NCI-H2081 (cell line): Measurements from ENCODE around the gene HNF1B.
"Not testable (repeated sequence)": the region's sequence is repeated elsewhere in the genome, so short reads cannot be mapped to it uniquely, and the experiment has no call there.

Source experiments
- DNase-seq, 2 experiments: peaks; one replicate each; lab custom pipeline; 2025; lab: John Stamatoyannopoulos, UW

HNF1B gene

DNA sequence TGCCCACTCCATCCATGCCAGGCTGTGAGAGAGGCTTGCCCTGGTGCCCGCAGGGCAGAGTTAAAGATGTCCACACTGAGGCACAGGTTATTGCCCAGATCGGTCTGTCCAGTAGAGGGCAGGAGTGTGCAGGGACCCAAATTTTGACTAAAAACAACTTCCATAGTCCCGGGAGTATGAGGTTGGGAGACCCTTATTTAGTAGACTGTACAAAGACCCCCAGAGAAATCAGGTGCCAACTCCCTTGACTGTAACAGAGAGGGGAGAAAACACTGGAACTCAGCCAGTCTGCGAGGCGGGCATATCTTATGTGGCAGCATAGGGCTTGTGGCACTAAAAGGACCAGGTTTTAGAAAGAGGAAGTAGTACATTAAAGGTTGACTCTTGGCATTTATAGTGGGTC lies 43.4 kb downstream of the HNF1B start:
- no peak for DNase-seq

DNA sequence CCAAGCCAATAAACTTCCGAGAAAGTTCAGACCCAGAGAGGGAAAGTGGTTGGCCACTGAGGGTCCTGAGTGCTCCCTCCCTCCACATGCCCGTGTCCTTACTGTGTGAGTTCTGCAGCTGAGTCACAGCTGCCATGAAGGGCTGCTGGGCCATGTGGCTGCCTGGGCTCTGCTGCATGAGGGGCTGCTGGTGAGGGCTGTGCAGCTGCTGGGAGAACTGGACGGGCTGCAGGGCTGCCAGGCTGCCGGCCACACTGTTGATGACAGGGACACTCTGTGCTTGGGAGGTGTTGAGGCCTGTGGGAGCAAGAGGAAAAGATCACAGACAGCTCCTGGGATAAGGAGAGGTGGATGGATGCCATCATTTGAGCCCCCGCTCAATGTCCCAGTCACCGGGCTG lies 44.0 kb downstream of the HNF1B start:
- no peak for DNase-seq

DNA sequence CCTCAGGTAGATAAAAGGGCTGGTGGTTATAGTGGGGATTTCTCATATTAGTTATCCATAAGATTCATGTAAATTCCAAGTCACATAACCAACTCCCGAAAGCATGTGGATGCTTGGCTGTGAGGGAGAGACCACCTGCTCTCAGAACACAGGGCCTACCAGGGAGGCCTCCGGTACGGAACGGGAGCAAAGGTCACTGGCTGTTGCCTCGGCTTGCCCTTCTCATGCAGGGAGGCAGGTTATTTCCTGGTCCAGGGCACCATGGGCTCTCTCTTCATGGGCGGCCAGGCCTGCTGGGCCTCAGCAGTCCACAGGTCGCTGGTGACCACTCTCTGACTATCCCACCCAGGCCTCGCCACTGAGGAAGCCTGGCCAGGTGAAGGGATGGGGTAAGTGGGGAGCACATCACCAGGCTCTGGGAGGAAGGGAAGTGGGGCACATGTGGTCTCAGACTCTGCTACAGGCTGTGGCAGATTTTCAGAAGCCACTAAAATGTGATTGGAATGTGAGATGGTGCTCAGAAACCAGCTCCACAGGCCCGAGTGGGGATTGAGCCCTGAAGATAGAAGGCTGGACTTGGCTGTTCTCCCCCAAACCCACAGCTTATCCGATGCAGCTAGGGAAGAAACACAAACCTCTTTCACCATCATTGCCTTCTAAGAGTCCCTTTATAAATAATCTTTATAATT lies 45.4 kb downstream of the HNF1B start:
- no peak for DNase-seq

DNA sequence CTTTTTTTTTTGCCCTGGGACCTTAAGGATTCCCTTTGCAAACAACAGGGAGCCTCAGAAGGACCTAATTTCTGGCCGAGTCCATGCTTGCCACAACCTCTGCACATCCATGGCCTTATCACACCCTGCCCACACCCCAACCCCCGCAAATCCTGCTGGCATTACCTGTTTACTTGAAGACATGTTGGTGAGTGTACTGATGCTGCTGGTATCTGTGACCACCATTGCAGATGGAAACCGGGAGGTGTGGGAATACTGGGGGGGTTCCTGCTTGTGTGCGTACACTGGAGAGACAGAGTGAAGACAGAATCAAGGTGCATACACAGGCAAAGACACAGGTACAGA lies 46.0 kb downstream of the HNF1B start:
- no peak for DNase-seq

DNA sequence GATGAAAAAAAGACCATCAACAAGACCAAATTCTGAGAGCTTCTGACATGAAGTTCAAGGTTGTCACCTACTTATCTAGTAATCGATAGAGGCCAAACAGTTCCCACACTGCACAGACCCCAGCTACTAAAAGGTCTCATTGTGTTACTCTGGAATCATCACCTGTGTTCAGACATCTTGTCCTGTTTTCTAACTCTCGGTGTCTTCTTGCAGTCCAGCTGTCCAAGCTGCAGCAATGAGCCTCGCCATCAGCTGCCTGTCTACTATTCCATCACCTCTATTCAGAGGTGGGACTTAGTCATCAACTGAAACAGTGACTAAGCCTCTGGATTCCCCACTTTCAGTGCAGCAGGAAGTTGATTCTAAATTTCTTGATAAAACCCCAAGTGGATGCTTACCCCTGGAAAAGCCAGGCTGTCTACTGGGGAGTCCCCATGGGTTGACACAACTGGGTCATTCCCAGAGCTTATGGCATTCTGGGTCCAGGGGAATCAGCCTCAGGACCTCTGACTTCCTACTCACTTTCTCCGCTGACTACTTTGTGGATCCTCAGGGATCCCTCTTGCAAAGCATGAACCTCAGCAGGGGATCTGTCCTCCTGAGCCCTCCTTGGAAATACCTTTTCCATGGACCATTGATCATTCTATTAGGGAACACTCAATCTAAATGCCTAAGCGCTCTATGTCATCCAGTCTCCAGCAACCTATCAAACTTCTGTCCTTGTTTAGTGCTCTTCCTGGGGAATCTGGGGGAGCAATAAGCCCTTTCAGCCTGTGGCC lies 46.5 kb downstream of the HNF1B start:
- DNase-seq: no peak

DNA sequence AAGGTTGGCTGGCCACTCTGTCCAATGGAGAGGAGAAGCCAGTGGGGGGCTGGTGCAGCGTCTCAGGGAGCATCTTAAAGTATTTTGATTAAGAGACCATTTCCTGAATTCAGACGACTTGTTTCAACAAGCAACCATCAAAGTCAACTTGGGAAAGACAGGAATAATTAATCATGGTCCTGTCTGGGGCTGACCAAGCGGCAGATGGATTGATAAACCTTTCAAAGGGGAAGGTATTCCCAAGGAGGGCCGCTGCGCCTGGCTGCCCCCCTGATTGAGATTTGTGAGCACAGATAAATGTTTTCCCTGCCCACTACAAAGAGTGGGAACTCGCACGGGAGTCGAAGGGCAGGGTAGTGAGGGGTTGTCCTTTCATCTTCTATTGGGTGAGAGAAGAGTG lies 47.5 kb downstream of the HNF1B start:
- no peak for DNase-seq

DNA sequence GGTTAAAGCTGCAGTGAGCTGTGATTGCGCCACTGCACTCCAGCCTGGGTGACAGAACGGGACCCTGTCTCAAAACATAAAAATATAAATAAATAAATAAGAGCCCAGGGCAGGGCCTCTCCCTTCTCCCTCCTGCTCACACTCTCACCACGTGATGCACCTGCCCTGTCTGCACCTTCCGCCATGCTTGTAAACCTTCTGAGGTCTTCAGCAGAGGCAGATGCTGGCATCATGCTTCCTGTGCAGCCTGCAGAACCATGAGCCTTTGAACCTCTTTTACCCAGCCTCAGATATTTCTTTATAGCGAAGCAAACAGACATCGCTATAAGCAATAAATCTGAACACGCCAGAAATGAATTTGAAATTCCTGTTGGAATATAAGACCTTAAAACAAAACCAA lies 48.5 kb downstream of the HNF1B start:
- no peak for DNase-seq

DNA sequence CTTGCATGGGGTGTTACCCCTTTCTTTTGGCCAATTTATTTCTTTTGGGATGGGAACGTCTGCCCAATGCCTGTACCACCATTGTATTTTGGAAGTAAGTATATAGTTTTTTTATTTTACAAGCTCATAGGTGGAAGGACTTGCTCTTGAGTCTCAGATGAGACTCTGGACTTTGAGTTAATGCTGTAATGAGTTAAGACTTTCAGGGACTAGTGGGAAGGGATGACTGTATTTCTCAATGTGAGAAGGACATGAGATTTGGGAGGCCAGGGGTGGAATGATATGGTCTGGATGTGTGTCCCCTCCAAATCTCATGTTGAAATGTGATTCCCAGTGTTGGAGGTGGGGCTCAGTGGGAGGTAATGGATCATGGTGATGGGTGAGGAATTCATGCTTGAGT lies 49.1 kb downstream of the HNF1B start:
- no peak for DNase-seq

DNA sequence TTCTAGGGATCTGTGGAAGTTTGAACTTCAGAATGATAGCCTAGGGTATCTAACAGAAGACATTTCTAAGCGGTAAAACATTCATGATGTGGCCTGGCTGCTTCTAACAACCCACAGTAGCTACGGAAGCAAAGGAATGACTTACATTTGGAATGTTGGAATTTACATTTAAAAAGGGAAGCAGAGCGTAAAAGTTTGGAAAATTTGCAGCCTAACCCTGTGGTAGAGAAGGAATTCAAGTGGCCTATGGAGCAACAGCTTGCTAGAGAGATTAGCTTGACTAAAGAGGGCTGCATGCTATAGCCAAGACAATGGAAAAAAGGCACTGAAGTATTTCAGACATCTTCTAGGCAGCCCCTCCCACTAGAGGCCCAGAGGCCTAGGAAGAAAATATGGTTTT lies 50.1 kb downstream of the HNF1B start:
- no peak for DNase-seq

DNA sequence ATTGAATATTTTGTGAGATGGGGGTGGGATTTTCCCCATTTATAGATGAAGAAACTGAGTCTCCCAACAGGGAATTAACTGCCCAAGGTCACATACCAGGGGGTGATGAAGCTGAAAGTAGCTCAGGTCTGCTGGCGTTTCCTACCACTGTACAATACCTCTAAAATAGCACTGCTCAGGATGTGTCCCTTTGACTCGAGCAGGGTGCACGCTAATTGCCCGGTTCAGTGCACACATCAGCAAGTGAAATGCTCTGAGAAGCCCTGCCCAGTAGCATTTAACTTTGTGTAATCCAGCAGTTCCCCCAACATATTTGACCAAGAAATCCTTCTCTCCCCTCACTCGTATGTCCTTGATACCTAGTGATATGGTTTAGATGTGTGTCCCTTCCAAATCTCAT lies 51.5 kb downstream of the HNF1B start:
- no peak for DNase-seq

DNA sequence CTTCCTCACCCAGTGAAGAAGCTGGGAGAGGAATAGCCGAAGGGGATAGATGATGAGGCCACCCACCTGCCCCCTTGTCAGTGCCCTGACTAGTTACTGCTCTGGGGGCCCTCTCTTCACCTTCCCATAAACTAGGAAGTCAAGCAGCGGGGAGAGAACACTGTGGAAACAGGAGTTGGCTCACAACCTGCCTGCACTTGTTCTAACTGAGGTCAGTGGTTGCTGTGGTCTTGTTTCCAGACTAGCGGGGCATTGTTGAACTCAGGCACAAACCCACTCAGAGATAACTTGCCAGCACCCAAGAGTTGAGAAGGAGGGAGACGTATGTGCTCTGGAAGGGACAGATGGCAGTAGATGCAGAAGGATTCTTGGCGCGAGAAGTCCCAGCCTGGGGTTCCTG lies 53.1 kb downstream of the HNF1B start:
- DNase-seq: no peak

DNA sequence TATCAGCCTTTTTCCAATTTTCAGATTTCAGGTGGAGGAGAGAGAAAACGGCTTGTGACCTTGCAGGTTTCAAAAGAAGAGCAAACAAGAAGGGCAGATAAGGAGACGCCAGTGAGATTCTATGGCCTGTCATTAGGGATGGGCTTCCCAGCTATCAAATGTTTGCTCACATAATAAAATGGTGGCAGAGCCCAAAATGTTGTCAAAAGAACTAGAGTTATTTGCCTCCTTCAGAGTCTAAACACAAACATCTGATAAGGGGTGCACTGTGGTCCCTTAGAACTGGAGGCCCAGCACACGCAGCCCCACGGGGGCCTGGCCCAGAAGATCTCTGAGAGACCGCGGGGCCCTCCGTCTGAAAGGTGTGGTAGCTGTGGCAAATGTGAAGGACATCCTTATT lies 55.5 kb downstream of the HNF1B start:
- no peak for DNase-seq

DNA sequence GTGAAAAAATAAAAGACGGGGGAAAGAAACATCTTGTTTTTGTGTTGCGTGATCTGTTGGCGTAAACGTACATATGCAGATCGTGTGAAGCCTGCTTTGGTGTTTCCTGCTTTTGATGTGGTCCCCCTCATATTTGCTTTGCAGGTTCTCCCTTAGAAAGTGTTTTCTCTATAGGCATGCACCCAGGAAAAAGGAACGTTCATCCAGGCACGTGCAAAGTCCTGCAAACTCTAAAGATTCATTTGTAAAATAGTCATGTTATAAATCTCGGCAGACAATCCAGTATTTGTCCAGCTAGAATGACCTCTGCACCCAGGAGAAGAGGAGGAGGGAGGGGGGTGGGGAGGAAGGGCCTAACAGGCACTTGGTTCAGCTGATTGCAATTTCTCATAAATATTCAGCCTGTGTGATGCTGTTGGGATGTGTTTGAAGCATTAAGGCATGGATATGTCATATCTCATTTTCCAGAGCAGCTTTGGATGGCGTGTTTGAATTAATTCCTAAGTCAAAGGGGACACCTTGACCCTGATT lies 61.3 kb downstream of the HNF1B start:
- DNase-seq: no peak

DNA sequence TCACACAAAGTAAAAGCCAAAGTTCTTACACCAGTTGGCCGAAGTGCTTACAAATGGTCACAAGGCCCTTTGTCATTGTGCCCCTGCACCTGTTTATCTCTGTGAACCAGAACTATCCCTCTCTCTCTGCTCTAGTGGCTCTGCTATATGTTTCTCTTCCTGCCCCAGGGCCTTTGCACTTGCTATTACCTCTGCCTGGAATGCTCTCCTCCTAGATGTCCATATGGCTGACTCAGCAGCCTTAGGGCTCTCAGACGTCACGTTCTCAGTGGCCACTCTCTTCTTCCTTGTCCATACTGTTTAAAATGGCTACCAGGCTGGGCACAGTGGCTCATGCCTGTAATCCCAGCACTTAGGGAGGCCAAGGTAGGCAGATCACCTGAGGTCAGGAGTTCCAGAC lies 62.9 kb downstream of the HNF1B start:
- DNase-seq: no peak

DNA sequence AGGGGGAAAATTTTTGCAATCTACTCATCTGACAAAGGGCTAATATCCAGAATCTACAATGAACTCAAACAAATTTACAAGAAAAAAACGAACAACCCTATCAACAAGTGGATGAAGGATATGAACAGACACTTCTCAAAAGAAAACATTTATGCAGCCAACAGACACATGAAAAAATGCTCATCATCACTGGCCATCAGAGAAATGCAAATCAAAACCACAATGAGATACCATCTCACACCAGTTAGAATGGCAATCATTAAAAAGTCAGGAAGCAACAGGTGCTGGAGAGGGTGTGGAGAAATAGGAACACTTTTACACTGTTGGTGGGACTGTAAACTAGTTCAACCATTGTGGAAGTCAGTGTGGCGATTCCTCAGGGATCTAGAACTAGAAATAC lies 64.9 kb downstream of the HNF1B start:
- DNase-seq: not testable (repeated sequence)

DNA sequence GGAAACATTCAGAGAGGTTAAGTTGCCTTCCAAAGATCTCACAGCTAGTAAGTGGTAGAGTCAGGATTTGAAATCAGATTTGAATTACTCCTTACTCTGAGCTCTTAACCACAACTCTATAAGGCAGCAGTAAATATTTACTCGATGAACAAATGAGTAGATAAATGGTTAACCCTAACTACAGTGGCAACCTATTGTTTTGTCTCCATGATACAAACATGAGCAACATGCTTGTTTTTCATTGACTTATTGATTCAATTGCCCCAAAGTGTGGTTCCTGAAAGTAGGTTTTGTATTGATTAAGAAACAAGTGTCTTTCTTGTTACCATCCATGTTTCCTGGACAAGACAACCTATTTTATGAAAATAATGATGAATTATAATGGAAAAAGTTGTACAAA lies 66.8 kb downstream of the HNF1B start:
- DNase-seq: no peak

DNA sequence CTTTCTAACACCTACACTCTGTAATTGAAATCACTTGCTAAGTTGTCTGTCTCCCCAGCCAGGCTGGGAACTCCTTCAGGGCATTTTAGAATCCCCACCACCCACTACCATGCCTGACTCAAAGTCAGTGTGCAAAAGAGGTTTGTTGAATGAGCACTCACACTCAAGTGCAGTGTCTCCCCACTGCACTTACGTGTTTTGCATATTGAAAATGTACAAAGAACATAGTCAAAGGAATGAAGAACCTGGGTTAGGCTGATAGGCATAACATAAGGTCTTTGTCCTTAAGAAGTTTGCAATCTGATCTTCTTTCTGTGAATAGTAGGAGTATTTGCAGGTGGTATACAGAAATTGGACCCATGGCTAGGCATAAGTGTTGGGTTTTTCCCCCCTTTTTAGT lies 67.8 kb downstream of the HNF1B start:
- DNase-seq: no peak

DNA sequence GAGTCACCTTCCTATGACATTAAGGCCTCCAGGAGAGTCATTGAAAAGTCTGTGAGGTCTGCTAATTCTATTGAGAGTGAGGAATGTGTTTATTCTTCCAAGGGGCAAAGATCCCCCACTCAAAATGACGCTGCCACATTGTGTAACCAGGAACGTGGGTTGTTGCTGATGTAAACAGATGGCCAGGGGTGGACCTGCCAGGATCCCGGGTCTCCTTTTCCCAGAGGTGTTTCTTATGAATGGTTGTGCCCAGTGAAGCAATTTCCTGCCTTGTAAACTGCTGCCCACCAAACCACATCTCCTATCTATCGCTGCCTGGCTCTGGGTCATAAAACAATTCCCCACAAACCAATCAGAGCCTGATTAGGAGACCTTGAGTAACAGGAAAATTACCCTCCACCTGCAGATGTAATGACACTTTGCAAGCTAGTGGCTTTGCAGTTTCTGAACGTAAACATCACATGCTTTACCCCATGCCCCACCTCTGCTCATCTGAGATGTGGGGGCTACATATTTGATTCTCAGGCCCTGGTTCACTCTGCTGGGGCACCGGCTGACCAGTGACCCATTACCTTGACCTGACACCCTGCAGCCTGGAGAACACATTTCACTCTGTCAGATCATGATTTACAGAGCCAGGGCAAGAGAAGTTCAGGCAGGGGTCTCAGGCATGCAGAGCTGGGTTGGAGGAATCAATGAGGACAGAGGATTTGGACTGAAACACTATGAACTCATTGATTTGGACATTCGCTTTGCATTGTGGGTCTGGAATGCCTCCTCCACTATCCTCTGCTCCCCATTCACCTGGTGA lies 68.5 kb downstream of the HNF1B start:
- DNase-seq: no peak

DNA sequence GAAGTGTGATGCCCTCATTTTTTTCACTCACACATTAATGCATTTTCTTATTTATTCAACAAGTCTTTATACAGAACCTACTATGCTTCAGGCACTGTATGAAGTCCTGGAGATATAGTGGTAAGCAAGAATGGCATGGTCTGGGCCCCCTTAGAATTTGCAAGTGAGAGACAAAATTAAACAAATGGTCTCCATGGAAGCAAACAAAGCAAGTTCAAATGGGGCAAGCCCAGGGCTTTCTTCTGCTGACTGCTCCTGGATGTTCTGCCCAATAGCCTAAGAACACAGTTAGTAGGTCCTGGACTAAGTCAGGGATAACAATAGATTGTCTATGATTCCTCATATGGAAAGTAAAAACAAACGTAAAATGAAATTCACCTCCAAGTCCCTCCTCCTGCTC lies 70.3 kb downstream of the HNF1B start:
- no peak for DNase-seq

DNA sequence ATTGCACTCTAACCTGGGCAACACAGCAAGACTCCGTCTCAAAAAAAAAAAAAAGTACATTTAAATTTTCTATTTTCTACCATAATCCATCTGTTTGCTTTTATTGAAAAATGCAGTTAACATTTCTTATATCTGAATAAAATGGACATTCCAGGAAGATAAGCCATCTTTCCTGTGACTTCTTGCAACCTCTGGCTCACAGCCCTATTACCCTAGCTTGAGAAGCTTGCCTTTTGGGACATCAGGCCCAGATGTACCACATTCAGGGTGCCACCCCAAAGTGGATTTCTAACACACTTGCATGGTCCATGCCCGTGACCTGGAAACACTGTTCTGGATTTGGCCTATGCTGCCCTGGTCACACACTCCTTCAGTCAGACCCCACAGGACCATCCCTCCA lies 71.5 kb downstream of the HNF1B start:
- DNase-seq: no peak

DNA sequence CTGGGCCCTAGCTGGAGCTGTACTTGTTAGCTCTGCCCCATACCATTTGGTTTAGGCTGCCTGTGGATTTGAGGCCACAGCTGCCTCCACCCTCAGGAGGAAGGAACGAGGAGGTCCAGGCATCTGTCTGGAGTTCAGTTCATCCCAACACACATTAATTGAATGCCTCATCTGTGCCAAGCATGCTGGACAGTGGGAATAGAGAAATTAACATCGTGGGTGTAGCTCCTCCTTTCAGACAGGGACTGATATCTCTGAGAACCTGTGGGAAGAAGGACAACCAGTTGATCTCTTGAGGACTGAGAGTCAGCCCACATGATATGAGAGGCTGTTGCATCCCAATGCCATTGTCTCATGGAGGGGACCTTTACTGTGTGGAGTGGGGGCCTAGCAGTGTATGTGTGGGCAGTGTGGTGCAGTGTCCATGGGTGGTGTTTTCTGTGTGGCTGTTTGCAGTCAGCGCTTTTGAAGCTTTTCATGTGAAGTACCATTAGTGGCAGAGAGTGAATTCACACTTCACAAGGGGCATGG lies 72.2 kb downstream of the HNF1B start:
- no peak for DNase-seq

DNA sequence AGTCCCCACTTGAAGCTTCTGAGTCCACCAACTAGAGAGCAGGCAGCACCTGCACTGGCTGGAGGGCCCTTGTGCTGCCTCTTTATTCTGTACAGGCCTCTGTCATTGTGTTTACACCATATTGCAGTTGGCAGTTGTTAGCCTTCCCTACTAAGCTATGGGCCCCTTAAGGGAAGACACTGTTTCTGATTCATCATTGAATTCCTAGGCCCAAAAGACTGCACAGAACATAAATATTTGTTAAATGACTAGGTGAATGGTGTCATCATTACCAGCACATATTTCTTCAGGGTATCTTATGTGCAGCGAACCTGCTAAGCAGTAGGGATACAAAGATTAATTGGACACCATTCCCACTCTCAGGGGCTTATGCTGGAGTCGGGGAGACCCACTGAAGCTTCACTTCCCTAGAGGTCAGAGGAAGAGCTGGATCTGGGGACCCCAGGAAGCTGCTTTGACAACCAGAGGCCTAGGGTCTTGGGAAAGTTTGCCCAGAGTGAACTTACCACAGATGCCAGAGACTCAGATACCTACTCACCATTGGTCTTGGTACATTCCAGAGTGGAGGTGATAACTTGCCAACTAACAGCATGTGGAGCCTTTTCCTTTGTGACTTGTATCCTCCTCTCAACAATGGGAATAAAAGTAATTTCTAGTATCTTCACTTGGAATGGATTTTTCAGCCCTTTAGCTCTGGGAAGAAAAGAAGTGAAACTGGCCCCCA lies 72.9 kb downstream of the HNF1B start:
- DNase-seq: no peak
